BJ (cell line): Measurements from ENCODE around the gene CALCOCO1. TPM values are rescaled to one million over a fixed set of nuclear protein-coding genes. Genes with fewer than 3 reads are reported as not detected.

Experiments used
- CTCF ChIA-PET: fragments of 350-600 bp; formaldehyde crosslinking; extraction: SDS; loops from one replicate; lab custom pipeline; 2021; ENCODE audit warnings: antibody characterized with exemption, inconsistent platforms; lab: Yijun Ruan, JAX
- POLR2A ChIA-PET: fragments of 300-600 bp; sonication (Branson Sonifier 250); formaldehyde crosslinking; extraction: SDS; loops from one replicate; lab custom pipeline; 2021; ENCODE audit warnings: antibody characterized with exemption; lab: Charles Lee
- DNase-seq: peaks from one replicate; pipeline ENCODE4 v3.0.0-alpha.2; 2011; ENCODE audit warnings: low read depth
- H3K27me3 ChIP-seq: 2 replicates; pipeline ENCODE4 v1.6.0; 2011; ENCODE audit warnings: low read length; ENCODE audit not compliant: control insufficient read depth, insufficient read depth
- H3K36me3 ChIP-seq: 2 replicates; pipeline ENCODE4 v1.5.1; 2011; ENCODE audit warnings: low read length; ENCODE audit not compliant: control insufficient read depth, insufficient read depth
- H3K4me3 ChIP-seq: 2 replicates; pipeline ENCODE4 v1.5.1; 2011; ENCODE audit warnings: low read depth, mild to moderate bottlenecking, control low read depth, low read length
- CTCF ChIP-seq: IDR thresholded peaks from 2 replicates; pipeline ENCODE4 v1.5.1; 2011; ENCODE audit warnings: low read depth, mild to moderate bottlenecking, control low read depth, inconsistent platforms, low read length, moderate library complexity; ENCODE audit not compliant: insufficient read depth
- polyA plus RNA-seq: library from polyadenylated mRNA; depleted of rRNA; stranded (reverse); fragments of >200 nt; gene quantifications from 2 replicates; pipeline ENCODE4 v1.2.3, GENCODE V29; 2011

CALCOCO1 gene
- polyA plus RNA-seq, 1 experiment, result 206 TPM

GRCh38 chr12:53675701-53676607 lies 51.3 kb downstream of the CALCOCO1 start, which contains the start of gene ATP5MC2:
Gene ATP5MC2, minus strand, starts transcription at chr12:53676083. Its CDS starts 3,469 bp downstream, at chr12:53672614.
- peaks cover 2% of the 10 kb centered on the region; the same call in 1 of the 2 replicates for H3K36me3 ChIP-seq
- CTCF ChIA-PET, result interaction anchor here (0.6 to 7.0 kb wide), 32 partner anchors 8 to 540 kb away, joined by 3 to 125 read pairs (median 4); partner anchors contain the start of gene TARBP2
- peak; percentile 96 for DNase-seq
- H3K27me3 ChIP-seq, result no peaks in the 10 kb centered on the region
- peak within 1 kb of the TSS; percentile 76 for H3K4me3 ChIP-seq
- peak; percentile 99 for TF ChIP-seq CTCF
- POLR2A ChIA-PET, result interaction anchor here (0.6 to 0.7 kb wide), 2 partner anchors 70 to 175 kb away, joined by 3 read pairs; partner anchors contain the start of gene TARBP2

- Histone ChIP-seq H3K4me3 (peak overlapping the region; percentile 76), H3K36me3 (peaks cover 4% of the 10 kb centered on the region), H3K27me3 (no peaks in the 10 kb centered on the region)
- POLR2A ChIA-PET, result interaction anchor here (0.7 kb wide), 1 partner anchor 174 kb away, joined by 3 read pairs; the partner anchor contains the start of gene TARBP2
- TF ChIP-seq CTCF, result no peak
- CTCF ChIA-PET, result interaction anchor here (0.6 to 7.0 kb wide), 26 partner anchors 10 to 541 kb away, joined by 3 to 125 read pairs (median 4); partner anchors contain the start of gene TARBP2
- DNase-seq, result no peak
Observed at GRCh38 chr12:53674977-53675700, 52.1 kb downstream of the CALCOCO1 start.

- Histone ChIP-seq H3K4me3 (no peak overlapping the region), H3K36me3 (peaks cover 17% of the 10 kb centered on the region), H3K27me3 (no peaks in the 10 kb centered on the region)
- no peak for TF ChIP-seq CTCF
- ChIA-PET POLR2A (no interaction called here), CTCF (interaction anchor here (3.4 kb wide), 1 partner anchor 128 kb away, joined by 20 read pairs; no protein-coding TSS in a partner anchor)
- DNase-seq, result no peak
Observed at GRCh38 chr12:53670971-53671370, 56.3 kb downstream of the CALCOCO1 start.

GRCh38 chr12:53670308-53670707 lies 56.9 kb downstream of the CALCOCO1 start:
- Histone ChIP-seq H3K27me3 (no peaks in the 10 kb centered on the region), H3K4me3 (no peak overlapping the region), H3K36me3 (peaks cover 17% of the 10 kb centered on the region)
- CTCF ChIA-PET, result interaction anchor here (3.4 kb wide), 1 partner anchor 127 kb away, joined by 20 read pairs; no protein-coding TSS in a partner anchor
- DNase-seq, result no peak
- POLR2A ChIA-PET, result no interaction called here
- no peak for TF ChIP-seq CTCF
